HUES48 (cell line): ENCODE data around the gene DNAJC30.
A peak's percentile ranks its signal among the peaks of the same experiment; 100 is the strongest.
"Not testable (repeated sequence)": the region's sequence is repeated elsewhere in the genome, so short reads cannot be mapped to it uniquely, and the experiment has no call there.

ENCODE experiments used
- H3K27ac ChIP-seq: one replicate; pipeline ENCODE4 v1.7.0; 2013; ENCODE audit warnings: low read depth, low read length, inconsistent platforms
- H3K27me3 ChIP-seq: 2 replicates; pipeline ENCODE4 v1.6.1; 2013; ENCODE audit warnings: mild to moderate bottlenecking, low read length; ENCODE audit not compliant: control insufficient read depth, insufficient read depth
- H3K36me3 ChIP-seq: 2 replicates; pipeline ENCODE4 v1.6.1; 2013; ENCODE audit warnings: low read length; ENCODE audit not compliant: control insufficient read depth, insufficient read depth
- H3K4me1 ChIP-seq: 2 replicates; pipeline ENCODE4 v1.6.1; 2013; ENCODE audit warnings: mild to moderate bottlenecking, low read length; ENCODE audit not compliant: control insufficient read depth, insufficient read depth
- H3K4me3 ChIP-seq: 2 replicates; pipeline ENCODE4 v1.5.1; 2013; ENCODE audit warnings: mild to moderate bottlenecking, low read depth, low read length
- H3K9ac ChIP-seq: 2 replicates; pipeline ENCODE4 v1.6.1; 2013; ENCODE audit warnings: mild to moderate bottlenecking, low read depth, low read length, moderate library complexity
- H3K9me3 ChIP-seq: 2 replicates; pipeline ENCODE4 v1.6.1; 2013; ENCODE audit warnings: low read length; ENCODE audit not compliant: control insufficient read depth, insufficient read depth

DNAJC30 gene

DNA sequence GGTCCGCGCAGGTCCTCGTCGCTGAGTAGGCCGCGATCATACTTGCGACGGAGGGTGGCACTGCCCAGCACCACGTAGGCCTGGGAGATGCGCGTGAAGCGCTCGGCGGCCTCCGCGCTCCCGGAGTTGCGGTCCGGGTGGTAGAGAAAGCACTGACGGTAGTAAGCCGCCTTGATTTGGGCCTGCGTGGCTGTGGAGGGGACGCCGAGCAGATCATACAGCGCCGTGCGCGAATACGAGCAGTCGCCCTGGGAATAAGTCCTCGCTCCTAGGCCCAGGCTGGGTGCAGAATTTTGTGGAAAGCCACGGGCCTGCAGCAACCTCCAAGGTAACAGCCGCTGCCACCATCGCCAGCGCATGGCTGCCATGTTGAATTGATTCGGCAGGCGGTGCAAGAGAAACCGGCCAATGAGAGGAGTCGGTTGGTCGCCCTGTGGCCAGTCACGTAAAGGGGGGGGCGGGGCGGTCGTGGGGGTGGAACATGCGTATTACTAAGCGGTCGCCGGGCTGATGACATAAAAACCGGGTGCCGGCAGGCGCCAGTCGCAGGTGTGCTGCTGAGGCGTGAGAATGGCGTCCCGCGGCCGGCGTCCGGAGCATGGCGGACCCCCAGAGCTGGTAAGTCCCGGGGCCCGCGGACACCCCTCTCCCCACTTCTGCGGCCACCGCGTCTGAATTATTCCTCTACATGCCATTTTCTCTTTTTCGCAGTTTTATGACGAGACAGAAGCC, at the start of gene DNAJC30, which contains the start of gene BUD23:
Gene DNAJC30, minus strand, starts transcription at position 398 of the 732 bp plus-strand sequence. Its CDS starts 30 bp downstream, at position 368.
Gene BUD23, plus strand, starts transcription at position 542 of the 732 bp plus-strand sequence. Its CDS starts 29 bp downstream, at position 571.
- Histone ChIP-seq H3K4me3 (peak within 1 kb of the TSS; percentile 80), H3K9ac (peak within 1 kb of the TSS; percentile 93), H3K27me3 (no peaks in the 10 kb centered on the region), H3K9me3 (no peaks in the 10 kb centered on the region), H3K4me1 (peaks cover 6% of the 10 kb centered on the region; the same call in 1 of the 2 replicates), H3K27ac (peak within 1 kb of the TSS; percentile 84), H3K36me3 (peaks cover 30% of the 10 kb centered on the region)

DNA sequence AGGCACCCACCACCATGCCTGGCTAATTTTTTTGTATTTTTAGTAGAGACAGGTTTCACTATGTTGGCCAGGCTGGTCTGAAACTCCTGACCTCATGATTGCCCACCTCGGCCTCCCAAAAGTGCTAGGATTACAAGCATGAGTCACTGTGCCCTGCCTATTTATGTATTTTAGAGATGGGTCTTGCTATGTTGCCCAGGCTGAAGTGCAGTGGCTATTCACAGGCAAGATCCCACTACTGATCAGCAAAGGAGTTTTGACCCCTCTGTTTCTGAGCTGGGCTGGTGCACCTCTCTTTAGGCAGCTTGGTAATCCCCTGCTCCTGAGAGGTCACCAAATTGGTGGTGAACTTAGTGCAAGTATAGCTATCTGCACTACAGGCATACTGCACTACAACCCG, 49.1 kb upstream of the DNAJC30 start:
- no peaks in the 10 kb centered on the region for H3K27me3 ChIP-seq
- no peaks in the 10 kb centered on the region for H3K9me3 ChIP-seq
- H3K9ac ChIP-seq = no peak overlapping the region
- no peak overlapping the region for H3K4me3 ChIP-seq
- peaks cover 4% of the 10 kb centered on the region for H3K4me1 ChIP-seq
- no peak overlapping the region for H3K27ac ChIP-seq
- peaks cover 17% of the 10 kb centered on the region for H3K36me3 ChIP-seq

DNA sequence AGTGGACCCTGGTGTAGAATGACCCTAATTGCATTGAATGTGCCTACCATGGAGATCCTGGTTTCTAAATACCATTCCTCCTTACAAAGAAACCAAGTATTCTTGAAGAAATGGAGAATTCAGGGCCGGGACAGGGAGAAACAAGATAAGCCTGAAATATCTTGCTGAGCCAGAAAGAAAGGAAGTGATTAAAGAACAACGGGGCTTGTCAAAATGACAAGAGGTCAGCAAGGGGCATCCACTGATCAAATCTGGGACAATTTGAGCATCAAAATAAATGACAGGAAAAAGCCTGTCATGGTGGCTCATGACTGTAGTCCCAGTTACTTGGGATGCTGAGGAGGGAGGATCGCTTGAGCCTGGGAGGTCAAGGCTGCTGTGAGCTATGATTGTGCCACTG, 47.2 kb upstream of the DNAJC30 start:
- no peak overlapping the region for H3K9ac ChIP-seq
- H3K27ac ChIP-seq = no peak overlapping the region
- no peak overlapping the region for H3K4me3 ChIP-seq
- H3K4me1 ChIP-seq = peaks cover 4% of the 10 kb centered on the region
- H3K9me3 ChIP-seq = no peaks in the 10 kb centered on the region
- H3K36me3 ChIP-seq = 0 out of 2 replicates have a peak, but pooled peaks cover under 1% of the 10 kb centered on the region
- no peaks in the 10 kb centered on the region for H3K27me3 ChIP-seq

DNA sequence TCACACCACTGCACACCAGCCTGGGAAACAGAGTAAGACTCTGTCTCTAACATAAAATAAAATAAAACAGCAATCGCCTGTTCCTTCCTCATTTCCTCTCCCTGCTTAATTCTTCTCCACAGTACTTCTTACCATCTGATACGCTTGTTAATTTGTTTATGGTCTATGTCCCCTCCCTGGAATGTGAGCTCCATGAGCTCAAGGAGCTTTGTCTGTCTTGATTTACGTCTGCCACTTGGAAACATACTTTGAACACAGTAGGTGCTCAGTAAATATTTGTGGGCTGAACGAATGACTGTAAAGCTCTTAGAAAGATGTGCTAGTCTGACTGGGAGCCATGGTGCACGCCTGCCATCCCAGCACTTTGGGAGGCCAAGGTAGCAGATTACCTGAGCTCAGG, 45.3 kb upstream of the DNAJC30 start:
- no peaks in the 10 kb centered on the region for H3K36me3 ChIP-seq
- no peaks in the 10 kb centered on the region for H3K27me3 ChIP-seq
- no peak overlapping the region for H3K9ac ChIP-seq
- H3K4me3 ChIP-seq = no peak overlapping the region
- H3K9me3 ChIP-seq = no peaks in the 10 kb centered on the region
- no peaks in the 10 kb centered on the region; the same call in 1 of the 2 replicates for H3K4me1 ChIP-seq
- H3K27ac ChIP-seq = no peak overlapping the region

DNA sequence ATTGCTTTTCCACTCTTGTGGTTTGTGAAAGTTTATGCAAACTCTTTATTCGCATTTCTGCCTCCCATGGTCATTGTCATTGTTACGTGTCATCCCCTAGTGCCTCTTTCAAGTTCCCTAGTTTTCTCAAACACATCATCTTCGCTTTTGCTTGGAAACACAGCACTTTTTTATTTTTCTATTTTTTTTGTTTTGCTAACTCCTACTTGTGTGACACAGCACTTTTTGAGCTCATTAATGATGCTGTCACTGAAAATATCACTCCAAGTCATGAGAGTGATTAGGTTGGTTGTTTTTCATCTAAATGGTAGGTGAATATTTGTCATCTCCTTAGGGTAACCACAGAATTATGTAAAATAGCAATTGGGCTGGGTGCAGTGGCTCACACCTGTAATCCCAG, 44.7 kb upstream of the DNAJC30 start:
- no peaks in the 10 kb centered on the region for H3K36me3 ChIP-seq
- no peaks in the 10 kb centered on the region; the same call in 1 of the 2 replicates for H3K4me1 ChIP-seq
- no peak overlapping the region for H3K9ac ChIP-seq
- H3K4me3 ChIP-seq = no peak overlapping the region
- no peaks in the 10 kb centered on the region for H3K27me3 ChIP-seq
- no peak overlapping the region for H3K27ac ChIP-seq
- no peaks in the 10 kb centered on the region for H3K9me3 ChIP-seq

DNA sequence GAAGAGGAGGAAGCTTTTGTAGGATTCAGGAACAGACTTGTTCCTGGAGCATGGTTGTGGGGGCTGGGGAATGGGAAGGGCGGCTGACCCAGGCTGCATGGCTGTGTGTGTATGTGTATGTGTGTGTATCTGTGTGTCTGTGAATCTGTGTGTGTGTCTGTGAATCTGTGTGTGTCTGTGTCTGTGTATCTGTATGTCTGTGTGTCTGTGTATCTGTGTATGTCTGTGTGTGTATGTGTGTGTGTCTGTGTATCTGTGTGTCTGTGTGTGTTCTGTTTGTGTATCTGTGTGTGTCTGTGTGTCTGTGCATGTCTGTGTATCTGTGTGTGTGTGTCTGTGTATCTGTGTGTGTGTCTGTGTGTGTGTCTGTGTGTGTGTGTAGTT, 42.8 kb upstream of the DNAJC30 start:
- Histone ChIP-seq H3K4me1 (no peaks in the 10 kb centered on the region; the same call in 1 of the 2 replicates), H3K4me3 (no peak overlapping the region), H3K36me3 (no peaks in the 10 kb centered on the region), H3K9ac (no peak overlapping the region), H3K27ac (no peak overlapping the region), H3K9me3 (no peaks in the 10 kb centered on the region), H3K27me3 (no peaks in the 10 kb centered on the region)

DNA sequence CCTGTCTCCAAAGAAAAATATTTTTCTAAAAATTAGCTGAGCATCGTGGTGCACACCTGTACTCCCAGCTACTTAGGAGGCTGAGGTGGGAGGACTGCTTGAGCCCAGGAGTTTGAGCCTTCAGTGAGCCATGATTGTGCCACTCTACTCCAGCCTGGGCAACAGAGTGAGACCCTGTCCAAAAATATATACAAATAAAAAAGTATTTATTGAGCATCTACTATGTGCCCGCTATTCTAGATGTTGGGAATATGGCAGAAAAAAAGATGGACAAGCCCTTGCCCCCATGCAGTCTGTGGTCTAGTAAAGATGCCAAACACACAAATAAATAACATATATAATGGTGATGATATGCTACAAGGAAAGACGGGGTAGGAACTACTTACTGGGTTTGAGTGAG, 40.6 kb upstream of the DNAJC30 start:
- Histone ChIP-seq H3K4me3 (no peak overlapping the region), H3K9ac (no peak overlapping the region), H3K27ac (no peak overlapping the region), H3K4me1 (no peaks in the 10 kb centered on the region; the same call in 1 of the 2 replicates), H3K36me3 (no peaks in the 10 kb centered on the region), H3K27me3 (peaks cover 11% of the 10 kb centered on the region; the same call in 1 of the 2 replicates), H3K9me3 (no peaks in the 10 kb centered on the region)

DNA sequence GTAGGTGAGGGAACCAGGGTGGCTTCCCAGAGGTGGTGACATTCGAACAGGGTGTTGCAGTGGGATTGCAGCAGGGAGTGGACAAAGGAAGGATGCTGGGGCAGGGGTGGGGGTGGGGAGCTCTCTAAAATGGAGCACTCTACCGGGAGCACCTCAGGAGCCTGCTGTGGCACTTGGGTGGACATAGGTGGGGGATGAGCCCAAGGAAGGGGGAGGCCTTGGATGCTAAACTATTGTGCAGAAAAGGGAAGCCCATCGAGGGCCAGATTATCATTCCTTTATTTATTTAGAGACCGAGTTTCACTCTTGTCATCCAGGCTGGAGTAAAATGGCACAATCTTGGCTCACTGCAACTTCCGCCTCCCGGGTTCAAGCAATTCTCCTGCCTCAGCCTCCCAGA, 39.5 kb upstream of the DNAJC30 start:
- no peaks in the 10 kb centered on the region for H3K9me3 ChIP-seq
- no peak overlapping the region for H3K4me3 ChIP-seq
- no peaks in the 10 kb centered on the region for H3K4me1 ChIP-seq
- peaks cover 17% of the 10 kb centered on the region; the same call in 1 of the 2 replicates for H3K27me3 ChIP-seq
- no peak overlapping the region for H3K27ac ChIP-seq
- H3K9ac ChIP-seq = no peak overlapping the region
- H3K36me3 ChIP-seq = no peaks in the 10 kb centered on the region

DNA sequence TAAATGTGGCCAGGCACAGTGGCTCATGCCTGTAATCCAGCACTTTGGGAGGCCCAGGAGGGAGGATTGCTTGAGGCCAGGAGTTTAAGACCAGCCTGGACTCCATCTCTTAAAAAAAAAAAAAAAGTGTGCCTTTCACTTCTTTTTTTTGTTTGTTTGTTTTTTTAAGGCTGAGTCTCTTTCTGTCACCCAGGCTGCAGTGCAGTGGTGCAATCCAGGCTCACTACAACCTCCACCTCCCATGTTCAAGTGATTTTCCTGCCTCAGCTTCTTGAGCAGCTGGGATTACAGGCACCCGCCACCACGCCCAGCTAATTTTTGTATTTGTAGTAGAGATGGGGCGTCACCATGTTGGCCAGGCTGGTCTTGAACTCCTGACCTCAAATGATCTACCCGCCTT, 38.9 kb upstream of the DNAJC30 start:
- H3K27me3 ChIP-seq = peaks cover 17% of the 10 kb centered on the region; the same call in 1 of the 2 replicates
- H3K4me3 ChIP-seq, H3K4me1 ChIP-seq, H3K36me3 ChIP-seq, H3K27ac ChIP-seq, H3K9ac ChIP-seq, H3K9me3 ChIP-seq: not testable (repeated sequence)

DNA sequence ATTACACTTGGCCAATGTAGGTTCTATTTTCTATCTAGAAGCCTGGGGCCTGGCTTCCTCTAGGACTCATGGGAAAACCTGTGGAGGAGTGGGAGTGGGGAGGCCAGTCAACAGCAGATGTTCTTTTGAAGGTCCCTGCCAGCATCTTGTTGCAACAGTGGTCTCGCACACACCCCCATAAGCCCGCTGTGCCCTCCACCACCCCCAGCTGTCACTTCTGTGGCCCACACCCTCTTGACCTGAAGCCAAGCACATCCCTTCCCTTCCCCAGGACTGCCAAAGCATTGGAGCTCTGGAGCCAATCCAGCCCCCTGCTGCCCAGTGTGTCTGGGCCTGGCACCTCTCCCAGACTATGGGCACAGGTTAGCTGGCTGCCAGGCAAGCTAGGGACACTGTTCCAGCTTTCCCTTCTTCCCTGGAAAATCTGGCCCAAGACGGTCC, 38.1 kb upstream of the DNAJC30 start:
- no peaks in the 10 kb centered on the region for H3K9me3 ChIP-seq
- H3K36me3 ChIP-seq = no peaks in the 10 kb centered on the region
- peaks cover 17% of the 10 kb centered on the region; the same call in 1 of the 2 replicates for H3K27me3 ChIP-seq
- H3K4me3 ChIP-seq = no peak overlapping the region
- no peaks in the 10 kb centered on the region for H3K4me1 ChIP-seq
- no peak overlapping the region for H3K9ac ChIP-seq
- H3K27ac ChIP-seq = no peak overlapping the region

DNA sequence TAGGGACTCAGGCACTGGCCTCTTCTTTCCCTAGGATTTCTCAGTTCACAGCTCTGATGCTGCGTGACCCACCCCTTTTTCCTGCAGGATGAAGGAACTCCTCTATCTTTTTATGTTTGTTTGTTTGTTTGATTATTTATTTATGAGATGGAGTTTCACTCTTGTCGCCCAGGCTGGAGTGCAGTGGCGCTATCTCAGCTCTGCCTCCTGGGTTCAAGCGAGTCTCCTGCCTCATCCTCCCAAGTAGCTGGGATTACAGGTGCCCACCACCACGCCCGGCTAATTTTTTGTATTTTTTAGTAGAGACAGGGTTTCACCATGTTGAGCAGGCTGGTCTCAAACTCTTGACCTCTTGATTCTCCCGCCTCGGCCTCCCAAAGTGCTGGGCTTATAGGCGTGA, 37.2 kb upstream of the DNAJC30 start:
- H3K9me3 ChIP-seq, H3K4me3 ChIP-seq, H3K9ac ChIP-seq, H3K4me1 ChIP-seq, H3K27ac ChIP-seq, H3K36me3 ChIP-seq: not testable (repeated sequence)
- H3K27me3 ChIP-seq = peaks cover 17% of the 10 kb centered on the region; the same call in 1 of the 2 replicates
